Kidney epithelial cell (primary cell): ENCODE data around the gene SORL1-AS1.
A peak's percentile ranks its signal among the peaks of the same experiment; 100 is the strongest.

Source experiments
- DNase-seq: peaks from one replicate; pipeline ENCODE4 v3.0.0-alpha.2; 2010; ENCODE audit warnings: low read depth
- H3K27me3 ChIP-seq: 2 replicates; pipeline ENCODE4 v1.6.0; 2011; ENCODE audit warnings: low read length; ENCODE audit not compliant: control insufficient read depth, insufficient read depth
- H3K36me3 ChIP-seq: 2 replicates; pipeline ENCODE4 v1.5.1; 2011; ENCODE audit warnings: low read length; ENCODE audit not compliant: control insufficient read depth, insufficient read depth
- H3K4me3 ChIP-seq: 2 replicates; pipeline ENCODE4 v1.5.1; 2011; ENCODE audit warnings: low read depth, mild to moderate bottlenecking, control low read depth, low read length
- TF ChIP-seq, protein P1 (sequence below): IDR thresholded peaks from 2 replicates; pipeline ENCODE4 v1.5.1; 2011; ENCODE audit warnings: mild to moderate bottlenecking, moderate library complexity, low read length, control low read depth, inconsistent platforms; ENCODE audit not compliant: insufficient read depth, poor library complexity, severe bottlenecking

SORL1-AS1 gene

DNA sequence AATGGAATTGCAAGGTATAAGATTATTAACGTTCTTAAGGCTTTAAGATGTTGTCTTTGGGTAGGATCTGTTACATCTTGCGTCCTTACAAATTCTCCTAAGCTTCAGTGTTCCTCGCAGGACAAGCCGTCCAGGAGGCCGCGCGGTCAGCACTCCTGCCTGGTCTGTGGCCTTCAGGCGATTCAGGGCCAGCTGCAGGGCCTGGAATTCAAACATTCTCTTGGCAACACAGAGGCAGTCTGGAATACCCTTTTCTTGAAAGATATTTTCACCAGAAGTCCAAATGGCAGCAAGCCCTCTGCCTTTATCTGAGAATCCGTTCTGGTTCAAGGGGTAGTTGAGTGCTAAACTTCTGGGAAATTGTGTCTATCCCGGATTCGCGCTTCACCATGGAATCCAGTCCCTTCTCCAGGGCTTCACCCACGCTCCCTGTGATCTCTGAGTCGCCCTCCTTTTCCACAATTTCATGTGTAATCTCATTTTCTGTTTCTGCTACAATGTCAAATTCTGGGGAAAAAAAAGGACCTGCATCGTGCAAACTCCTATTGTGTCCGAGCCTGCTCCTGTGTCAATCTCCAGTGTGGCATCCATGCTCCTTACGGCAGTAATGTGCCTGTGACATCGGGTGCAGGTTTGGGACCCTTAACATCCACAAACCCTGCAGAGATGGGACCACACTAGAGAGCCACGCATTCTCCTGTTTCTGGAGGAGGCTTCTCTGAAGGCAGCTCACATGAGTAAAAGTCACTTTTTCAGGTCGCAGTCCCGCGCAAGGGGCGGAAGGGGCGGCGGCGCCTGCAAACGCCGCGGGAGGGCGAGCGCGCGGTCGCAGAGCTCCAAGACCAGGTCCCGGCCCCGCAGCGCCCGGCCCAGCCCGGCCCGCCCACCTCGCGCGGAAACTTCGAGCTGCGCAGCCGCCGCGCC, 26.0 kb downstream of the SORL1-AS1 start:
- Histone ChIP-seq H3K4me3 (peak overlapping the region; percentile 18), H3K36me3 (no peaks in the 10 kb centered on the region), H3K27me3 (peaks cover 9% of the 10 kb centered on the region)
- TF ChIP-seq, protein P1, sequence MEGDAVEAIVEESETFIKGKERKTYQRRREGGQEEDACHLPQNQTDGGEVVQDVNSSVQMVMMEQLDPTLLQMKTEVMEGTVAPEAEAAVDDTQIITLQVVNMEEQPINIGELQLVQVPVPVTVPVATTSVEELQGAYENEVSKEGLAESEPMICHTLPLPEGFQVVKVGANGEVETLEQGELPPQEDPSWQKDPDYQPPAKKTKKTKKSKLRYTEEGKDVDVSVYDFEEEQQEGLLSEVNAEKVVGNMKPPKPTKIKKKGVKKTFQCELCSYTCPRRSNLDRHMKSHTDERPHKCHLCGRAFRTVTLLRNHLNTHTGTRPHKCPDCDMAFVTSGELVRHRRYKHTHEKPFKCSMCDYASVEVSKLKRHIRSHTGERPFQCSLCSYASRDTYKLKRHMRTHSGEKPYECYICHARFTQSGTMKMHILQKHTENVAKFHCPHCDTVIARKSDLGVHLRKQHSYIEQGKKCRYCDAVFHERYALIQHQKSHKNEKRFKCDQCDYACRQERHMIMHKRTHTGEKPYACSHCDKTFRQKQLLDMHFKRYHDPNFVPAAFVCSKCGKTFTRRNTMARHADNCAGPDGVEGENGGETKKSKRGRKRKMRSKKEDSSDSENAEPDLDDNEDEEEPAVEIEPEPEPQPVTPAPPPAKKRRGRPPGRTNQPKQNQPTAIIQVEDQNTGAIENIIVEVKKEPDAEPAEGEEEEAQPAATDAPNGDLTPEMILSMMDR, result no peak
- DNase-seq, result no peak

DNA sequence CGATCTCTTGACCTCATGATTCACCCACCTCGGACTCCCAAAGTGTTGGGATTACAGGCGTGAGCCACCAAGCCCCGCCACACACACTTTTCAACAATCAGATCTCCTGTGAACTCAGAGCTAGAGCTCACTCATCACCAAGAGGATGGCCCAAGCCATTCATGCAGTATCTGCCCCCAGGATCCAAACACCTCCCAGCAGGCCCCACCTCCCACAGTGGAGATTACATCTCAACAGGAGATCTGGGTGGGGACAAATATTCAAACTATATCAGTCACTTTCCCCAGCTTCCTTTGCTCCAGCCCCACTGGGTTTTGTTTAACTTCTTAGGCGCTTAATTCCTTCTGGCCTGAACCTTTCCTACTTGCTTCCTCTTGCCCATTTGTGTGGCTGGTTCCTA, 26.9 kb downstream of the SORL1-AS1 start:
- no peak overlapping the region for H3K4me3 ChIP-seq
- DNase-seq, result no peak
- no peaks in the 10 kb centered on the region for H3K36me3 ChIP-seq
- TF ChIP-seq, protein P1, result no peak
- H3K27me3 ChIP-seq, result peaks cover 9% of the 10 kb centered on the region

DNA sequence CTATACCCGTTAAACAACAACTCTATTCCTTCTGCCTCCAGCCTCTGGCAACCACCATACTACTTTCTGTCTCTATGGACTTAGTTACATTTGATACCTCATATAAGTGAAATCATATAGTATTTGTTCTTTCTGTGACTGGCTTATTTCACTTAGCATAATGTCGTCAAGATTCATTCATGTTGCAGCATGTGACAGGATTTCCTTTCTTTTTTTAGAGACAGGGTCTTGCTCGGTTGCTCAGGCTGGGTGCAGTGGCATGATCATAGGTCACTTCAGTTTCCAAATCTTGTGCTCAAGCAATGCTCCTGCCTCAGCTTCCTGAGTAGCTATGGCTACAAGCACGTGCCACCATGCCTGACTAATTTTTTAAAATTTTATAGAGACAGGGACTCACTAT, 30.1 kb downstream of the SORL1-AS1 start:
- no peaks in the 10 kb centered on the region for H3K36me3 ChIP-seq
- H3K4me3 ChIP-seq, result no peak overlapping the region
- peaks cover 3% of the 10 kb centered on the region for H3K27me3 ChIP-seq
- TF ChIP-seq, protein P1, result no peak
- DNase-seq, result no peak

DNA sequence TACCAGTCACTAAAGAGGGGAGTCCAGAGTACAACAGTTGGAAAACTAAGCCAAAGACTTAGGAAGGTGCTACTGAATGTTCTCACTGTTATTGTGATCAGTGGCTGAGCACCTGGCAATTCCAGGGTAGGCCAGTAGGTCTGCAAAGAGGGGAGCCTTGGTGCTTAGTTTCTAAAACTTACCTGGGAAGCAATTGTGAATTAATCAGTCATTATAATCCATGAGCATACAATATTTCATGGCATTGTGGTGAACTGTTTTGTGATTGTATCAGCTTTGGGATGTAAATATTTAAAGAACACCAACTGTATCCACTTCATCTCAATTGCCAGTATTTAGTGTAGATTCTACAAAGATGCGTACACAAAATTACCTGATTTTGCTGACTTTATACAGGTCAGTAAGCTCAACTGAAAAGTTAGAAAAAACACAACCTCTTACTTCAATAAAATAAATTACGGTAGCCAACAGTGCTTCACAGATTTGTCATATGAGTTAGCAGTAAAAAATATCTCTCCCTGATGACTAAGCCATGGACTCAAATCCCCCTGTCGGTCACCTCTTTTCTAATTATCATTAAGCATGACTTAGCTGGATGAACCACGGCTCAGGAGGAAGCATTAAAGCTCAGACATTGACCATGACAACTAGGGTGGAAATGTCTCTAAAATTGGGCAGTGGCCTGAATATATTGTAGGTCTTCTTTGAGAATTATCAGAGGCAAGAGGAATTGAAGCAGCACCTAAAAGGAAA, 31.4 kb downstream of the SORL1-AS1 start:
- H3K27me3 ChIP-seq, result no peaks in the 10 kb centered on the region
- no peaks in the 10 kb centered on the region for H3K36me3 ChIP-seq
- DNase-seq, result no peak
- H3K4me3 ChIP-seq, result no peak overlapping the region
- TF ChIP-seq, protein P1, result no peak

DNA sequence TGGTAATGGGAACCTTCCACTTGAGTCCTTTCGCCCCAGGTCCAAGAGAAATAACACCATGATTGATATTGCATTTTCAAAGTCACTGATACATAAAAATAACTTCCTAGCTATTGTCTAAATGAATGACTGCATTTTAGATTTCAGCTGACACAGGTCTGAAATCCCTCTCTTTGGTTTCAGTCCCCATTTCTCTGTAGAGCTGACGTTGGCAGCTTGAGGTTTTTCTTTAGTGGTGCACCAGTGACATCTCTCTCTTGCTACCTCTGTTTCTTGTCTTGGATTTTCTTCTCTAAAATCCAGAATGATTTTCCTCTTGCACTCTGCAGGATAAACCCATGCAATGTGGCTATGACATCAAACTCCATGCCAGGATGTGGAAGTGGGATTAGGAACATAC, 32.4 kb downstream of the SORL1-AS1 start:
- no peaks in the 10 kb centered on the region for H3K27me3 ChIP-seq
- H3K36me3 ChIP-seq, result no peaks in the 10 kb centered on the region
- no peak overlapping the region for H3K4me3 ChIP-seq
- TF ChIP-seq, protein P1, result no peak
- no peak for DNase-seq
